HG03139 (cell line): ENCODE measurements around the gene KRT79.

Source experiments
- ATAC-seq: cut with Tn5 transposase; IDR thresholded peaks from one replicate; pipeline ENCODE4 v1.9.1; 2021; ENCODE audit not compliant: unreplicated experiment

KRT79 gene

GRCh38 chr12:52835271-52836041, 1.3 kb upstream of the KRT79 start:
- ATAC-seq: no peak

- no peak for ATAC-seq
These were observed 553 bp upstream of the KRT79 start for GRCh38 chr12:52834727-52835001.

GRCh38 chr12:52832985-52833905, 866 bp downstream of the KRT79 start:
- no peak for ATAC-seq

- ATAC-seq: no peak
These were observed 1.7 kb downstream of the KRT79 start for GRCh38 chr12:52832451-52832850.

GRCh38 chr12:52831251-52831650, 2.9 kb downstream of the KRT79 start:
- ATAC-seq: no peak

GRCh38 chr12:52829986-52830770, 3.9 kb downstream of the KRT79 start:
- ATAC-seq: no peak

GRCh38 chr12:52828591-52829021, 5.5 kb downstream of the KRT79 start:
- ATAC-seq: no peak

- ATAC-seq: no peak
These were observed 6.0 kb downstream of the KRT79 start for GRCh38 chr12:52828156-52828555.

GRCh38 chr12:52827499-52828090, 6.5 kb downstream of the KRT79 start:
- ATAC-seq: no peak

GRCh38 chr12:52826611-52827498, 7.3 kb downstream of the KRT79 start:
- no peak for ATAC-seq

GRCh38 chr12:52825961-52826360, 8.2 kb downstream of the KRT79 start:
- no peak for ATAC-seq

GRCh38 chr12:52824741-52825410, 9.2 kb downstream of the KRT79 start:
- ATAC-seq: no peak

GRCh38 chr12:52823761-52824450, 10.2 kb downstream of the KRT79 start:
- no peak for ATAC-seq

GRCh38 chr12:52822771-52823510, 11.2 kb downstream of the KRT79 start:
- no peak for ATAC-seq

- ATAC-seq: no peak
These were observed 12.1 kb downstream of the KRT79 start for GRCh38 chr12:52821826-52822660.

- ATAC-seq: no peak
These were observed 12.9 kb downstream of the KRT79 start for GRCh38 chr12:52821071-52821730.

GRCh38 chr12:52820521-52820920, 13.6 kb downstream of the KRT79 start:
- no peak for ATAC-seq
